ENCODE results near the gene SFT2D3.

Gene SFT2D3, protein sequence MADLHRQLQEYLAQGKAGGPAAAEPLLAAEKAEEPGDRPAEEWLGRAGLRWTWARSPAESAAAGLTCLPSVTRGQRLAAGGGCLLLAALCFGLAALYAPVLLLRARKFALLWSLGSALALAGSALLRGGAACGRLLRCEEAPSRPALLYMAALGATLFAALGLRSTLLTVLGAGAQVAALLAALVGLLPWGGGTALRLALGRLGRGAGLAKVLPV

DNA sequence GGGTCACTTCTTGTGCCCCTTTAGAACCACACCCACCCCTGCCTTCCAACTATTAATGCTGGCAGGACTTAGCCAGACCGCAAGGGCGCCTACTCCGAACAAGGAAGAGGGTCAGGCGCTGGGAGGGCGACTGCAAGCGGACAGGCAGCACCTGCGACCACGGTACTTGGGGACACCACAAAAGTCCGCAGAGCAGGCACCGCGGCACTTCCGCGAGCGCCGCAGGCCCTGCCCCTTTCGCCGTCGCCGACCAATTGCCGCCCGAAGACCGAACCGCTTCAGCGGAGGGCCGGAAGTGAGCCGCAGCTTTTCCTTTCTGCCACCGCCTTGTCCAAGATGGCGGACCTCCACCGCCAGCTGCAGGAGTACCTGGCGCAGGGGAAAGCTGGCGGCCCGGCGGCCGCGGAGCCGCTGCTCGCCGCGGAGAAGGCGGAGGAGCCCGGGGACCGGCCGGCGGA lies at the start of gene SFT2D3:
Gene SFT2D3, plus strand, starts transcription at position 305 of the 458 bp plus-strand sequence. Its CDS starts 32 bp downstream, at position 337.
- peak; percentile 44 to 60 for DNase-seq

DNA sequence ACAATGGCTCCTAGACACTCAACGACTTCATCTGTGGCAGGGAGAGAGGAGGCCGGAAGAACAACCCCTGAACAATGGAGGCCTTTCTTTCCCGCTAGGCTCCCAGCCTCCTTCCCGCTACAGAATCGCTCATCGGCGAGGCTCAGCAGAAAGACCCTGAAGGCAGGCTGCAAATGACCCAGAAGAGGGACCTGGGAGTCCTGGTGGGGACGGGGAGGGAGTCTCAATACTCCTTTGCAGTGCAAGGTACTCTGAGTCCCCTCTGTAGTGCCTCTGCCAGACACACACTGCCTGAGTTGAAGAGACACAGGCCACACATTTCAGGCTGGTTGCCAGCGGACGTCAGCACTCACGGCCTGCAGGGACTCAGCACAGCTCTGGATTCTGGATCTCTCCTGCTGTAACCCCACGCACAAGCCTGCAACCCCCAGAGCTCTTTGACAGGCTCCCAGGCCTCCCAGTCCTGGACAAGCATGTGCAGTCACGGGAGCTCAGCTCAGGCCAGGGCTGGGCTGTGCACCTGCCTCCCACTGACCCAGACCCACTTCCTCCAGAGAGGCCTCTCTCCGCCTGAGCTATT lies 49.2 kb upstream of the SFT2D3 start:
- no peak for DNase-seq

DNA sequence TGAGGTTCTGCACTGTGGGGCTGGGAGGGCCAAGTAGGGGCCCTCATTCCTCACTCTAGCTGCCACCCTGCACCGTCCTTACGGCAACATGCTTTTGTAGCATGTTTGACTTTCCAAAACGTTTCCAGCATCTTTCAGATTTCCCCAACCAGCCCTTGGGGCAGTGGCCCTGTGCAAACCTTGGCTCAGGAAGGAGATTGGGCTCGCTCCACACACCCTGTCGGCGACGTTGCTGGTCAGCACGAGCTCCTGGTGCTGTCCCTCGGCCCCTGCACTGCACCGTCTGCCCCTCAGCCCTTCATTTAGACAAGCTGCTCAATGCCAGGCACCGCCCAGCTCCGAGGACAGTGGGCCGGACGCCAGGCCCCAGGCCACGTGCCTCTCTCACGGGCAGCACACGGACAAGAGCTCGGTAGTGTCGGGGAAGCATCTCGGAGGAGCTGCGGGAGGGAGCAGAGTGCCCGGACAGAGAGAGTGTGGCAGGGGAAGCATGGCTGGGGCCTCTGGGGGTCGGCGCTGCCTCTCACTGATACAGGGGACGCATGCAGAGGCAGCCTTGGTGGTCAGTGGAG lies 48.4 kb upstream of the SFT2D3 start:
- DNase-seq: no peak

DNA sequence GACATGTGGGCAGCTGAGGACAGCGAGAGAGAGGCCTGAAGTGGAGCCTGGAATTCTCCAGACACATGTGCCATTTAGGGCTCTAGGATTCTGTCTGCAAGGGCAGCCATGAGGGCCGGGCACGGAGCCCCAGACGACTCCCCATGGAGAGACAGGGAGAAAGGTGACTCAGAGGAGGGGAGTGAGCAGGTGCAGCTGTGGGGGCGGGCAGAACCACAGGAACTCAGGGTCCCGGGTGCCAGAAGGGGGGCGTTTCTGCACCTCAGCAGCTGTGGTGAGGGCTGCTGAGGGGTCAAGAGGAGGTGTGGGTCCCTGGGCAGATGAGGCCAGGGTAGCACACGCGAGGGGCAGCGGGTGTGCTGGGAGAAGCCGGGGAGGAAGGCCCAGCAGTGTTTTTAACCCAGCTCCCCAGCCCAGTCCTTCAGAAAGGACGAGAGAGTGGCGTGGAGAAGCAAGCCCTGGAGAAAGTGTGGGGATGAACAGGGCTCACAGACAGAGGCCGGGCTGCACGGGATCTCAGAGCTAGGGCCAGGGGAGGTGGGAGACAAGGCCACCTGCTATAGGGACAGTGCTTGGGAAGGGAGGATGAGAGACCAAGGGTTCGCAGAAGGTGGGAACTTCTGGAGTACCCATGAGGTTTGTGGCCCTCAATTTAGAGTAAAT lies 47.7 kb upstream of the SFT2D3 start:
- DNase-seq: no peak

DNA sequence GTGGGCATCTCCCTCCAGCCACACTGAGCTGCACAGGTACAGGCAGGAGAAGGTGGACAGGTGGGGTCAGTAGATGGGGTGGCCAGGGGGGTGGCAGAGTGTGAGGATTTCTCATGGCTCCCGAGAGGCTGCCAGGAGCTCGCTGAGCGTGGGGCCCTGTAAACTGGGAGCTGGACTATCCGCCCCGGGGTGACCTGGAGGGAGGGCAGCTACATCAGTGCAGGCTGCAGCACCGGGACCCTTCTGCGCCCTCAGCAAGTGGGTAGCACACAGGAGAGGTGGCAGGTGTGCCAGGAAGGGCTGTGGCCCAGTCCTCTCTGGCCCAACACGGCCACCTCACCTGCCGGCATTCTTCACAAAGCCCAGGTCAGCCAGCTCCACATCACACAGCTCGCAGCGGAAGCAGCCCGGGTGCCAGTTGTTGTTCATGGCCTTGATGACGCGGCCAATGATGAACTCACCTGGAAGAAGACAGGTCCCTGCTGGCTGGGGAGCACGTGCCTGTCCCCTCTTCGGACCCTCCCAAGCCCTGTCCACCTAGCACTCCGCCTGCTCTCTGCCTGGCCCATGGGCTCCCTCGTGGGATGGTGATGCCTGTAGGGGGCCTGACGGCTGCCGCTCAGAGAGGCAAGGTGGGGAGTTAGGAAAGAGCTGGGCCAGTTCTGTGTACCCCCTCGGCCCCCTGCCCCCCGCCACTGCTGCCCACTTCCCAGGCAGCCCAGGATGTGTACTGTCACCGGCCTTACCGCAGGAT lies 47.0 kb upstream of the SFT2D3 start:
- DNase-seq: no peak

DNA sequence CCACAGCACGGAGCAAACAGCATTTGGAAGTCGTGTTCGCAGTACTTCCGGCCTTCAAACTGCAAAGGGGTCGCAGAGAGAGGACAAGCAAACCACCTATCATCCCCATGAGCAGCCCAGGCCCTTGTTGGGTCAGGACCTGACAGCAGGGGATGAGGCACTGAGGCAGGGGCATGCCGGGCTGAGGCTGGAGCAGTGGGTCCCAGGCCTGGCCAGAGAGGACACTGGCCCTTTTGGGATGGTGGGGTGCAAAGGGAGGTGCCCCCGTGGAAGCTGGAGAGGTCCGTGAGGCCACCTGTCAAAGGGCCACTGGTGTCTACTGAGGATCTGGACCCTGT lies 46.5 kb upstream of the SFT2D3 start:
- DNase-seq: no peak

DNA sequence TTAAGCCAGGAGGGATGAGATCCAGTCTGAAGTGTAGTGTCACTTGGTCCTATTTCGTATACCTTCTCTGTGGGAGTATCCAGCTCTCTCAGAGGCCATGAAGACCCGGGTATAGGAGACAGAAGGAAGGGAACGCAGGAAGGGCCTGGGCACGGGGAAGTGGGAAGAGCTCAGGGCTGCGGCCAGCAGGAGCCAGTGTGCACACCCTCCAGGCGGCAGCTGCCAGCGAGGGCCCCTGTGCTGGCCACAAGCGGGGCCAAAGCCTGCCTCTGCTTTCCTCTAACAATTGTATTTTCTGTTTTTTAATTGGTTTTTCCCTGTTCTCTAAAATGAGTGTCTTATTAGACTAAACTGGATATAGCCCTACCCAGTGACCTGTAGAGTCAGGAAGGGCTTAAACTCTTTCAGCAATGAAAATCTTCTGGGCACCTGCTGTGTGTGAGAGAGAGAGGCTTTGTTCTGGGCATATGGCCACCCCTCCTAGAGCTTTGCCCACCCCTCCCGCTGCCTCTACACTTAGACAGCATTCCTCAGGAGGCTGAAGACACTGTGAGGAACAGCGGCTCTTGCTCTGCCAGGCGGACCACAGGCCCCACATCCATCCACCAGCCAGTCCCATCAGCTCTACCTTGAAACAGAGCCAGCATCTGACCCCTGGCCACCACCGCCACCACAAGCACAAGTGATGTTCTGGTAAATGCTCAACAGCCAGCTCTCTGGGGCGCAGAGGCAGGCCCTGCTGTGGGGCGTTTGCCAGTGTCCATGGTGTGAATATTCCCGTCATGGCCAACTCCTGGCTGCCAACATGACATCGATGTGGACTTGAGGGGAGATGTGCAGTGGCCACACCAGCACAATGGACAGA lies 45.9 kb upstream of the SFT2D3 start:
- no peak for DNase-seq

DNA sequence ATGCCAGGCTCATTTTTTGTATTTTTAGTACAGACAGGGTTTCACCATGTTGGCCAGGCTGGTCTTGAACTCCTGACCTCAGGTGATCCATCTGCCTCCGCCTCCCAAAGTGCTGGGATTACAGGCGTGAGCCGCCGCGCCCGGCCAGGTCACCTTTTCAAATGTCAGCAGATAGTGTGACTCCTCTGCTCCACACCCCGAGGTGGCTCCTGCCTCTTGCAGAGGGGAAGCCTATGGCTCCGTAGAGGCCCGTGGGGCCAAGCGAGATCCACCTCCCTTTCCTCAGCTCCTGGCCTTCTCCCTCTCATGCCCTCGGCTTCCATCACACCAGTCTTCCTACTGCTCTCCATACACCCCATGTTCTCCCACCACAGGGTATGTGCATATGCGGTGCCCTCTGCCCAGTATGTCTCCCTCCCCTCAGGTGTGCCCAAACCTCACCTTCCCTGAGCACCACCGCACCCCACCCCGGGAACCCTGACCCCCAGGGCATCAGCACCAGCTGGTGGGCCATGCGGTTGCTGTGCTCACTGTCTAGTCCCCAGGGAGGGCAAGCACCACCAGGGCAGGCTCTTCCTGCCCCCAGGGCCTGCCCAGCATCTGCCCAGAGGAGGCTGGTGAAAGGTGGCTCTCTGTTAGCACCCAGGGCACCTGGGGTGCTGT lies 44.6 kb upstream of the SFT2D3 start:
- no peak for DNase-seq

DNA sequence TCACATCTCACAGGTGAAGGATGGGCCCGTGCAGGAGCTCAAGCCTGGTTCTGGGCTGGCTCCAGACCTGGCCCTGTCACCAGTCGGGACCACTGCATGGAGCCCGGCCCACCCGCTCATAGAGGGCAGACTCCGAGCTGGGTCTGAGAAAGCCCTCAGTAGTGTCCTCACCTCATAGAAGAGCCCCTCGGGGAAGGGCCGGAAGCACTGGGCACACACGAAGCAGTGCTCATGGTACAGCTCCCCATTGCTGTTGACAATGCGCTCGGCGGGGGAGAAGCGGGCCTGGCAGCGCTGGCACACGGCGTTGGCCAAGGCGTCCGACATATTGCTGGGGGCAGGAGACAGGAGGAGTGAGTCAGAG lies 44.1 kb upstream of the SFT2D3 start:
- no peak for DNase-seq

DNA sequence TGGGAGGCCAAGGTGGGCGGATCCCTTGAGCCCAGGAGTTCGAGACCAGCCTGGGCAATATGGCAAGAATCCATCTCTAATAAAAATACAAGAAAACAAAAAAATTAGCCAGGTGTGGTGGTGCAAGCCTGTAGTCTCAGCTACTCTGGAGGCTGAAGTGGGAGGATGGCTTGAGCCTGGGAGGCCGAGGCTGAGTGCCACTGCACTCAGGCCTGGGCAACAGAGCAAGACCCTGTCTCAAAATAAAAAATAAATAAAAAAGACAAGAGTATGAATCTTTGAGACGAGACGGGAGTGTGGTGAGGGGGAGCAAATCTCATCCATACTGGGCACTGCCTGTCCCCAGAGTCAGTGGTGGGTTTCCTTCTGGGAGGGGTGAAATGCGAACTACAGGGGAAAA lies 43.2 kb upstream of the SFT2D3 start:
- no peak for DNase-seq

DNA sequence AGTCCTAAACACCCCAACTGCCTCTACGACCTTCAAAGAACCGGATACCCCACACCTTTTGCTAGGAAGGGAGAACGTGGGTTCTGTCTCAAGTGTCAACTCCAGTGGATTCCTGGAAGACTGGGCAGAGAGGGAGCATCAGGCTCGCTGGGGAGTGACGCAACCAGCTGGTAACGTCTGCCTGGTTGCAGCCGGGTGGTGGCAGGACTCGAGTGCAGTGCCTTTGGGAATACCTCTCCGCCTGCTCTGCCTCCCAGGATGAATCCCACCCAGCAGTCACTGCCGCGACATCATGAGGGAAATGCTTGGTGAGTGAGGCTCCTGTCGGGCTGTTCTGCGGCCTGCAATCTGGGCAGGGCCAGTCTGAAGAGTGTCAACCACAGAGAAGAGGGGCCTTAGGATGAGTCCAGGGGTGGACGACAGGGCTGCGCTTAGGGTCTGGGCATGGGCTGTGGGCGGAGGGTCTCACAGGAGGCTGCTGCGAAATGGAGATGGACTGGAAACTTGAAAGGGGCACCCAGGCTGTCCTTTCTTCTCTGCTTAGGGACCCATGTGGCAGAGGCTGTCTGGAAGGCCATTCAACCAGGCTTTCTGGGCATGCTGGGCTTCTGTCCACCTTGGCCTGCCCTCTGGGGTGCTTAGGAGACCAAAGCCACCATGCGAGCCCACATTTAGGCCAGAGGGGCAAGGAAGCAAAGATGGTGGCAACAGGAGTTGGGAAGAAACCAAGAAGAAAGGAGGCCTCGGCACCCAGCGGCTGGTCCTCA lies 42.5 kb upstream of the SFT2D3 start:
- DNase-seq: no peak

DNA sequence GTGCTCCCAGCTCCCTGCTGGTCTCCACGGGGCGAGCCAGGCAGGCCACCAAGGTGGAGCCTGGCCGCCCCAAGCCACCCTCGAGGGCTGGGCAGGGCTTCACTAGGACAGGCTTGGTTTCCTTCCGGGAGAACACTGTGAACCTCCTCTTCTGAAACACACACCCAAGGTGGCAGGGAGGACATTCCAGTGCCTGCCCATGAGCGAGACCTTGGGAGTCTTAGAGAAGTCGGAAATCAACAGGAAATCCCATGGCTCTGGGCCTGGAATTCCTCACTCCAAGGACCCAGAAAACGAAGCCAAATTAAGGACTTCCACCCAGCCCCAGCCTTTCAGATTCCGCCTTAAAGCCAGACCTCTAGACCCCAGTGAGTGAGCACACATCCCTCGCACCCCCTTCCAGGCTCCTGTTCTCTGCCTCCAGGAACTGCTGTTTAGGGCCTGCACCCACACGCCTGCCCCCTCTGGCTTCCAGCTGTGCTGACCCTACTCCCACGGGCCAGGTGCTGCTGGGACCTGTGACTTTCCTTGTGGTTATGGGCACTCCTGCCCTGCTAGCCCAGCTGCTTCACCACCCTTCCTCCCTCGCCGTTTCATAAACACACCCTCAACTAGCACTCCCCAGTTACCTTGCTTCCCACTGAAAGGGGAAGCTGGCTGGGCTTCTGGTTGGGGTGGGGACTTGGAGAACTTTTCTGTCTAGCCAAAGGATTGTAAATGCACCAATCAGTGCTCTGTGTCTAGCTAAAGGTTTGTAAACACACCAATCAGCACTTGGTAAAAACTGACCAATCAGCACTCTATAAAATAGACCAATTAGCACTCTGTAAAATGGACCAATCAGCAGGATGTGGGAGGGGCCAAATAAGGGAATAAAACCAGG lies 41.6 kb upstream of the SFT2D3 start:
- no peak for DNase-seq

DNA sequence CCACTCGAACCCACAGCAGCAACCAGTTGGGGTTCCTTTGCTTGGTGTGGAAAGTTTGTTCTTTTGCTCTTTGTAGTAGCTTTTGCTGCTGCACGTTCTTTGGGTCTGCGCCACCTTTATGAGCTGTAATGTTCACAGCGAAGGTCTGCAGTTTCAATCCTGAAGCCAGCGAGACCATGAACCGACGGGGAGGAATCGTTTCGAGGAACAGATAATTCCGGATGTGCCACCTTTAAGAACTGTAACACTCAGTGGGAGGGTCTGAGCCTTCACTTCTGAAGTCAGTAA lies 41.1 kb upstream of the SFT2D3 start:
- DNase-seq: no peak

DNA sequence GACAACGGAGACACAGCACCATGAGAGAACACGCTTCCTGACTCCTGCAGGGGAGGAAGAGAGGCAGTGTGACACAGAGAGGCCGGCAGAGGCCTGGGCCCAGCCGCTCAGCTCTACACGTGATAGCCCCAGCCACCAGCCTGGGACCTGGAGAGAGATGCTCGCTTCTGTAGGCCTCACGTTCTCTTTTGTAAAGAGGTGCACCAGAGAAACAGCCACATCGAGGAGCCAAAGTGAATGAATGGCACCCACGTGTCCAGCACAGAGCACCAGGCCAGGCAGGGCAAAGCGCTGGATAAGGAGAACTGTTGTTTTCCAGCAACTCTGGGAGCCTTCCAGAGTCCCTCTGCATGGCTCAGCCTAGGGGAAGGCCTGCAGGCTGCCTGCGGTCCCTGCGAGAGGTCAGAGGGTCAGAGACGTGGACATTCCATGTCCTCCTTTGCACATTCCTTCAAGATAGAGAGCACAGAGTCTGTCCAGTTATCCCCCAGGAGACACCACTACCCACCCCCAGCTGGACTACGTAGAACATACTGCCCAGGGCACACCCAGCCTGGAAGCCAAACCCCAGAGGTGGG lies 40.1 kb upstream of the SFT2D3 start:
- no peak for DNase-seq

DNA sequence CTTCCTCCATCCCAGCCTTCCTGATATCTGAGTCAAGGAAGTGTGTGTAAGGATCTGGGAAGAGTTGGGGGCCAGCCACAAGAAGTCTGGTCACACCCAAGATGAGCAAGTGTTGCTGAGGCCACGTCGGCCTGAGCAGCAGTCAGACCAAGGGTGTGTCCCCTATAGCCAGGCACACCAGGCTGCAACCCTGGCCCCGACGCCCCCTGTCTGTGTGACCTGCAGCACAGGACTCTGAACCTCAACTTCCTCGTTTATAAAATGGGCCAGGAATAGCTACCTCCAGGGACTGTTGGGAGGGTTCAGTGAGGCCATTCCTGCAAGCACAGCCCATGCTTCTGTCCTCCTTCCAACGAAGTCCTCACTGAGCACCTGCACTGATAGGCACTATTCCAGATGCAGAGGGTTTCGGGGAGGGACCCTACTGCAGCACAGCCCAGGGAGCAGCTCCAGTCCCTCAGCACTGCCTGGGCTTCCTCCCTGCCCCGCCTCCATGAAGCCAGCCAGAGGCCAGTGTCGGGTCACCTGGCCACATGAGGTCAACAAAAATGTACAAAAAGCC lies 39.3 kb upstream of the SFT2D3 start:
- DNase-seq: no peak

DNA sequence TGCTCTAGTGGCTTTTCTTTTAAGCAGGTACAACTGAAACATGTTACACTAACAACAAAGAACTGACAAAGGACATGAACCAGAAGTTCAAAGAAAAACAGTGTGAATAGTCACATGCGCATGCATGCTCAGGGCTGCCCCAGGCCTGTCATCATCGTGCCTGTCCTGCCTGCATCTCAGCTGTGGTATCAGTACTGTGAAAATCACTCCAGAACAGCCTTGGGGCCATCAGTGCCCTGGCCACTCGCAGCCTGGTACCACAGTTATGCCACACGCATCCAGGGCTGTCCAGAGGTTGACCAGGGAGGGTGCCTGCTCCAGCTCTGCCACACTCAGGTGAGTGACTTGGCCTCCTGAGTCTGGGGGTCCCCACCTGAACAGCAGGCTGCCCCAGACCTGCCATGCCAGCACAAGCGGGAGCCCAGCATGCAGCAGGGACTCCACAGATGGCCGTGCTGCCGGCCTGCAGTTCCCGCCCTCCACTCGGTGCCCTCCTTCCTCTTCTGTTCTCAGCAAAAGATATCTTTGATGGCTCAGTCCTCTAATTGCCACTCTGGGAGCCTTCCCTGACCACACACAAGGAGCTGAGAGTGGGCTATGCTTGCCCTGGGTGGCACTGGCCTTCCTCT lies 38.2 kb upstream of the SFT2D3 start:
- no peak for DNase-seq

DNA sequence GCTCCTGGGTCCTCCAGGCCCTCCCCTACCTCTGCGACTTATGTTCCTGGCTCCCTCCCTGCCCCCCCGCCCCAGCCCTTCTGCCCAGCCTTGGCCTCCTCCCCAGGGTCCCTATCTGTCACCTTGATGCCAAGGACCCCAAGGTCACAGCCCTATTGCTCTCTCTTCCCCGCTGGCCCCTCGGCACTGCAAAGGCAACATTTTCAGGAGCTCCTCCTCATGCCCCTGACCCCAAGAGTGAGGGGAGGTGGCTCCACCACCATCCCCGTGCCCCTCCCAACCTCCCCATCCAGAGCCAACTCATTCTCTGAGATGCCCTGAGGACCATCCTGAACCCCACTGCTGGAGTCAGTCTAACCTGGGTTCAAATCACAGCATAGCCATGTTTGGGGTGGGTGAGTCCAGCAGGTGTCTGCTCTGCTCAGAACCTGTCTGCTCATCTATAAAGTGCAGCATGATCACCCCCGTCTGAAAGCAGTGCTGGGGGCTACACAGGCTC lies 37.7 kb upstream of the SFT2D3 start:
- no peak for DNase-seq

DNA sequence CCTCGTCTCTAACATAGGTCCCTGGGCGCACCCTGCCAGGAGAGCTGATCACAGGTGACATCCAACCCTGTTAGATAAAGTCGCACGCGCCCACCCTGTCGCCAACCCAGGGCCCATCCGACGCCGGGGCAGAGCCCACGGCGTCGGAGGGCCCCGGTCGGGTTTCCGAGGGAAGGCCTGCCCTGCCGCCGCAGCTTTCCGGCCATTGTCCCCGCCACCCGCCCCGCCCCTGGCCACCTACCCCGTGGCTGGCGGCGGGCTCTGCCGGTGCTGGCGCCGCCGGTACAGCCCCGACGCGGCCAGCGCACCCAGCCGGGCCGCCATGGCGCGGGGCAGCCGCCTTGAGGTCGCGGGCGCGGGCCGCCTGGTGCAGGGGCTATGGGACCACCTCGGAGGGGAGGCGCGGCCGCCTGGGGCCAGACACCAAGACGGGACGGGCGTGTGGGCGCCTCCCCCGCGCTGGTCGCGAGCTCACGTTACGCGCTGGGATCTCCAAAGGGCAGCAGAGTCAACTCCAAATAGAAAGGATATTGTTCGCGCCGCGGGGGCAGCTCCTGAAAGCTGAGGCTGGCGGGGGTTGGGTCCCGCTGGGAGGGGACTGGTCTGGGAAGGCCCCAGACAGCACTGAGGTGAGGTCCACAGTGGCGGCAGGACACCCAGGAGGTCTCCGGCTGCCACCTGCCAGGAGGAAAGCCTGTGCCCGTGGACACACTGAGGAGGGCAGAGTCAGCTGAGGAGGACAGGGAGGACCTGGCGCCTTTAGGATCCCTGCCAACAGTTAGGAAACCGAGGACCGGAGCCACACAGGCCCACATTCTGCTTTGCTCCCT lies 37.0 kb upstream of the SFT2D3 start:
- DNase-seq: no peak
